Cardiac muscle cell (in vitro differentiated cells and primary cell): ENCODE results near the gene ALDH1L1. TPM values are rescaled to one million over a fixed set of nuclear protein-coding genes. Genes with fewer than 3 reads are reported as not detected.

Source experiments
- DNase-seq, 2 donors: peaks; one replicate each; pipeline versions ENCODE4 v3.0.0 to v3.0.0-alpha.2; 2010 to 2017; ENCODE audit warnings: low read depth in 1 of 2, low spot score in 1 of 2
- H3K27ac ChIP-seq: fragments of 200-600 bp; sonication (generic); 2 replicates; pipeline ENCODE4 v1.5.1; 2016
- H3K27me3 ChIP-seq: fragments of 200-600 bp; sonication (generic); 2 replicates; pipeline ENCODE4 v1.6.0; 2016; ENCODE audit warnings: control low read depth
- H3K36me3 ChIP-seq: fragments of 200-600 bp; sonication (generic); 2 replicates; pipeline ENCODE4 v1.5.1; 2016; ENCODE audit warnings: control low read depth
- H3K4me1 ChIP-seq: fragments of 200-600 bp; sonication (generic); 2 replicates; pipeline ENCODE4 v1.8.1; 2017; ENCODE audit warnings: low read depth, mild to moderate bottlenecking, mixed run types
- H3K4me3 ChIP-seq: fragments of 200-600 bp; sonication (generic); 2 replicates; pipeline ENCODE4 v1.5.1; 2016; ENCODE audit warnings: mild to moderate bottlenecking
- H3K9me3 ChIP-seq: fragments of 200-600 bp; sonication (generic); 2 replicates; pipeline ENCODE4 v1.5.1; 2017; ENCODE audit warnings: low read depth, mild to moderate bottlenecking, control low read depth
- polyA plus RNA-seq: library from polyadenylated mRNA; unstranded; fragments of >200 nt; fragmentation: Nextera tagmentation; extraction: Ambion mirVana; gene quantifications from 2 replicates; pipeline ENCODE4 v1.2.1, GENCODE V29; 2016
- total RNA-seq: library from RNA; depleted of rRNA; stranded (reverse); fragments of >200 nt; gene quantifications from 2 replicates; pipeline ENCODE4 v1.2.3, GENCODE V29; 2016
- TF ChIP-seq, protein P1 (sequence below): IDR thresholded peaks from 2 replicates; pipeline ENCODE4 v1.5.1; 2012; ENCODE audit warnings: low read depth, mild to moderate bottlenecking, low read length

Gene ALDH1L1
- total and polyA plus RNA-seq, 2 experiments from 2014 or later, result 0.98 to 2.6 TPM

DNA sequence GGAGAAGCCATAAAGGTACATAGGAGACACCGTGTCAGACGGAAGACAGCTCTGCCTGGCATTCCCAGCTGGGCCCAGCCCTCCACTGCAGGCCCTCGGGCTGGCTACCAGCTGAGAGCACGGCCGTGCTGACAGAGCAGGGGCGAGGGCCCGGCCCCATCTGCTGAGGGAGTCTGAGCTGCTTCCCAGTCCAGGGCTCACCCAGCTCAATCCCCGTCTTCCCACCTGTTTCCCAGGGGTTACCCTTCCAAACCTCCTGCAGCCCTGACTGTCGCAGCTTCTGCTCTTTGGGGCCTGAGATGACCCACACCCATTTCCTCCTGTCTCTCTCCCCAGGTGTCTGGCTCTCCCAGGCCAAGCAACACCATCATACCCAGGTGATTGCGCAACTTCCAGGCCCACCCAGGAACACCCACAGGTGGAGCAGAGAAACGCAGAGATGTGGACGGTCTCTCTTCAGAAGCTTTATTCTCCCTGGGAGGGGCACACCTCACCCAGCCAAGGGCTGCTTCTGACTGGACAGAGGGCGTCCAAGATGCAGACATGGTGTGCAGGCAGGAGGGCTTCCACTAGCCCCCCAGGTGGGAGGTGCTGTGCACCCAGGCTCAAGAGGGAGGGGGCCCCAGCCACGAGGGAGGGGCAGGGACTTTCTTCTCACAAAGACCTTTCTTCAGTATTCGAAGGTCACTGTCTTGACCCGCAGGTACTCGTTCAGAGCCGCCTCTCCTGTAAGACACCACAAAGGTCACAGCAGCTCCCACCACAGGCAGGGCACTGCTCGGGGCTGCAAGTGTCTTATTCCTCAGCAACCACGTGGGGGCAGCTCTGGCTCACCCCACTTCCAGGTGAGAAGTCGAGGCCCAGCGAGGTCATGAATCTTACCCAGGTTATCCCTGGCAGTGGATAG is 77.0 kb downstream of the ALDH1L1 start:
- Histone ChIP-seq H3K9me3 (no peaks in the 10 kb centered on the region), H3K36me3 (no peaks in the 10 kb centered on the region), H3K4me1 (no peaks in the 10 kb centered on the region), H3K27me3 (no peaks in the 10 kb centered on the region), H3K27ac (no peak overlapping the region), H3K4me3 (no peak overlapping the region)
- TF ChIP-seq, protein P1, sequence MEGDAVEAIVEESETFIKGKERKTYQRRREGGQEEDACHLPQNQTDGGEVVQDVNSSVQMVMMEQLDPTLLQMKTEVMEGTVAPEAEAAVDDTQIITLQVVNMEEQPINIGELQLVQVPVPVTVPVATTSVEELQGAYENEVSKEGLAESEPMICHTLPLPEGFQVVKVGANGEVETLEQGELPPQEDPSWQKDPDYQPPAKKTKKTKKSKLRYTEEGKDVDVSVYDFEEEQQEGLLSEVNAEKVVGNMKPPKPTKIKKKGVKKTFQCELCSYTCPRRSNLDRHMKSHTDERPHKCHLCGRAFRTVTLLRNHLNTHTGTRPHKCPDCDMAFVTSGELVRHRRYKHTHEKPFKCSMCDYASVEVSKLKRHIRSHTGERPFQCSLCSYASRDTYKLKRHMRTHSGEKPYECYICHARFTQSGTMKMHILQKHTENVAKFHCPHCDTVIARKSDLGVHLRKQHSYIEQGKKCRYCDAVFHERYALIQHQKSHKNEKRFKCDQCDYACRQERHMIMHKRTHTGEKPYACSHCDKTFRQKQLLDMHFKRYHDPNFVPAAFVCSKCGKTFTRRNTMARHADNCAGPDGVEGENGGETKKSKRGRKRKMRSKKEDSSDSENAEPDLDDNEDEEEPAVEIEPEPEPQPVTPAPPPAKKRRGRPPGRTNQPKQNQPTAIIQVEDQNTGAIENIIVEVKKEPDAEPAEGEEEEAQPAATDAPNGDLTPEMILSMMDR, result no peak
- DNase-seq, result no peak

DNA sequence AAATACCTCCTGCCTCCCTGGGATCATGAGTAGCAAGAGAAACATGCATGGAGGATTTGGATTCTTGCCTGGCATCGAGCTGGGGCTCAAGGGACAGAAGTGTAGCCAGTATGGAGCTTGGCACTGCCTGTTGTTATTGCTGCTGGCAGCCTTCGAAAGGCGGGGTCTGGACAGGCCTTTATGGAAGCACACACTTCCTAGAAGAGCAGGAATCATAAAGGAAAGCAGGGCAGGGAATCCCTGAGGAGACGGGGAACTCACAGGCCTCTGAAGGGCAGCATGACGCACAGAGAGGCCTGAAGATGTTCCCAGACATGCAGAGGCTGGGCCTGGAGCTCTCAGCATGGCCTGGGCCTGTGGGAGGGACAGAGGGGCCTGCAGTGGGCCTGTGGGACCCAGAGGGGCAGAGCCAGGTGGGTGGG is 77.8 kb downstream of the ALDH1L1 start:
- H3K27ac ChIP-seq, result no peak overlapping the region
- TF ChIP-seq, protein P1, result no peak
- no peaks in the 10 kb centered on the region for H3K27me3 ChIP-seq
- DNase-seq, result peak in 1 of 2 donors; percentile 21
- H3K4me1 ChIP-seq, result no peaks in the 10 kb centered on the region
- H3K4me3 ChIP-seq, result no peak overlapping the region
- H3K9me3 ChIP-seq, result no peaks in the 10 kb centered on the region
- H3K36me3 ChIP-seq, result no peaks in the 10 kb centered on the region

DNA sequence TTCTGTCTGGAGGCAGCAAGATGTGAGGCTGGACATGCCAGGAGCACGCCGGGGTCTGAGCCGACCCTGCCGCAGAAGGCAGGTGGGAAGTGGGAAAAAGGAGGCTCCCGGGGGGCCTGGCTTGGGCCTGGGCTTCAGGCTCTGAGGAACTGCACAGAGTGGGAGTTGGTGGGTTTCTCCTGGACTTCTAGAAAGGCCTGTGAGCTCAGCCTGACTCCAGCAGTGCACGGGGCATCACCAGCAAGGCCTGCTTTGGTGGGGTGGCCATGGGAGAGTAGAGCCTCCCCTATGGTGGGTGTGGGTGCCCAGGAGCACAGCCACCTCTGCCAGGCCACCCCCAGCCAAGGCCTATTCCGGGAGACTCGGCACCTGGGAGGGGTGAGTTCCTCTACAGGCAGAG is 78.4 kb downstream of the ALDH1L1 start:
- DNase-seq, result no peak
- TF ChIP-seq, protein P1, result no peak
- H3K27ac ChIP-seq, result no peak overlapping the region

DNA sequence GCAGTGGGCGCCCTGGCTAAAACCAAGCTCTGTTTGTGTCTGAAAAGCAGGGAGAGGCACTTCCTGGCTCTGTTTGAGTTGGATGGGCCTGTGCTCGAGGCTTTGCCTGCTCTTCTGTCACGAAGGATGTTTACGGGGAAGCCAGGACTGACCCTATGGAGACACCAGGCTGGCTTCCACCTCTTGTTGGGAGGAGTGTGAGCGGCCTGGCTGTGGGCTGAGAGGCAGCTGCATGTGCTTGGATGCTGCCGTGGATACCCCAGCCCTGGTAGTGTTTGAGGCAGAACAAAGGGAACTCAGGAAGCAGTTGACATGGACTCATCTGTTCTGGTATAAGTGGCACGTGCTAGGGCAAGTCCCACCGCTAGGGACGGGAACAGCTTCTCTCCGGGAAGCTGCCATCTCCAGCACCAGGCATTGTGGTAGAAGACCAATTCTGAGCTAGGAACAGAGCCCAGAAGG is 78.8 kb downstream of the ALDH1L1 start:
- Histone ChIP-seq H3K4me1 (no peaks in the 10 kb centered on the region), H3K4me3 (no peak overlapping the region), H3K27ac (no peak overlapping the region), H3K9me3 (no peaks in the 10 kb centered on the region), H3K36me3 (no peaks in the 10 kb centered on the region), H3K27me3 (no peaks in the 10 kb centered on the region)
- DNase-seq, result no peak
- TF ChIP-seq, protein P1, result no peak

More for the DNA sequence above, 78.4 kb downstream of the ALDH1L1 start:
- no peaks in the 10 kb centered on the region for H3K9me3 ChIP-seq
- no peaks in the 10 kb centered on the region for H3K27me3 ChIP-seq
- H3K36me3 ChIP-seq, result no peaks in the 10 kb centered on the region
- no peak overlapping the region for H3K4me3 ChIP-seq
- no peaks in the 10 kb centered on the region for H3K4me1 ChIP-seq

DNA sequence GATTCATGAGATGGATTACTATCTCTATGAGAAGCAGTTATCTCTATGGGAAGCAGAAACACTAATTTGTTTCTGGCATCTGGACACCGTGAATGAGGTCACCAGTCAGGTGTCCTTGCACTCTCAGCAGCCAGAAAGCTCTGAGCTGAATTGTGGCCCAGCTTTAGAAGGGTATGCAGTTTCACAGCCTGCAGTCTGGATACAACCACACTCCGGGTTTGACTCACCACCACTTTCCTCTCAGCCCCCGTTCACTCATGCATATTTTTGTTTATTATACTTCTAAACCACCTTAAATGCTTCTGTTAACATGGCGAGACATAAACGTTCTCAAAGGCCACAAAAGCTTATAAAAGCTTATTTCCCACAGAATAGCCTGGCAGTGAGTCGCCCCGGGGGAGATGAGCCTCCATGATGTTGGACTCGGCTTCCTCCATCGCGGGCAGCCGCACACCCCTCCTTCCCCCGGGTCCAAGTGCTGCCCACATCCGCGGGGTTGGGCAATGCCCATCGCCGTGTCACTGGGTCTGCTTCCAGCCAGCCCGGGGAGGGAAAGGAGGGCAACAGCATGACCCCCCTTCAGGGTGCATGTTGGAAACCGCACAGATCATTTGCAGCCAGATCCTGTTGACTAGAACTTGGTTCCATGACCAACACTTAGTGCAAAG is 79.6 kb downstream of the ALDH1L1 start:
- no peak for DNase-seq
- Histone ChIP-seq H3K9me3 (no peaks in the 10 kb centered on the region), H3K4me1 (no peaks in the 10 kb centered on the region), H3K27ac (no peak overlapping the region), H3K4me3 (no peak overlapping the region), H3K27me3 (no peaks in the 10 kb centered on the region), H3K36me3 (no peaks in the 10 kb centered on the region)
- TF ChIP-seq, protein P1, result no peak
